Duodenal mucosa (tissue), 2 donors: ENCODE results near the gene PLGLB1.
"Not testable (repeated sequence)": the region's sequence is repeated elsewhere in the genome, so short reads cannot be mapped to it uniquely, and the experiment has no call there.

Experiments used
- H3K27ac ChIP-seq: one replicate; pipeline ENCODE4 v1.7.0; 2013; ENCODE audit warnings: low read depth, low read length
- H3K27me3 ChIP-seq, 2 donors: one replicate each; pipeline ENCODE4 v1.7.0; 2013; ENCODE audit warnings: low read length in 2 of 2, control low read depth in 1 of 2; ENCODE audit not compliant: insufficient read depth in 2 of 2, control insufficient read depth in 1 of 2
- H3K36me3 ChIP-seq, 2 donors: one replicate each; pipeline ENCODE4 v1.7.0; 2013; ENCODE audit warnings: low read length in 2 of 2, control low read depth in 1 of 2; ENCODE audit not compliant: insufficient read depth in 2 of 2, control insufficient read depth in 1 of 2
- H3K4me1 ChIP-seq, 2 donors: one replicate each; pipeline ENCODE4 v1.7.0; 2013; ENCODE audit warnings: low read length in 2 of 2, control low read depth in 1 of 2; ENCODE audit not compliant: insufficient read depth in 2 of 2, control insufficient read depth in 1 of 2
- H3K4me3 ChIP-seq, 2 donors: one replicate each; pipeline ENCODE4 v1.7.0; 2013; ENCODE audit warnings: low read length in 2 of 2, low read depth in 1 of 2
- H3K9ac ChIP-seq, 2 donors: one replicate each; pipeline ENCODE4 v1.7.0; 2013; ENCODE audit warnings: low read length in 2 of 2, low read depth in 1 of 2
- H3K9me3 ChIP-seq, 2 donors: one replicate each; pipeline ENCODE4 v1.7.0; 2013; ENCODE audit warnings: low read length in 2 of 2, control low read depth in 1 of 2; ENCODE audit not compliant: control insufficient read depth in 1 of 2

PLGLB1 gene

DNA sequence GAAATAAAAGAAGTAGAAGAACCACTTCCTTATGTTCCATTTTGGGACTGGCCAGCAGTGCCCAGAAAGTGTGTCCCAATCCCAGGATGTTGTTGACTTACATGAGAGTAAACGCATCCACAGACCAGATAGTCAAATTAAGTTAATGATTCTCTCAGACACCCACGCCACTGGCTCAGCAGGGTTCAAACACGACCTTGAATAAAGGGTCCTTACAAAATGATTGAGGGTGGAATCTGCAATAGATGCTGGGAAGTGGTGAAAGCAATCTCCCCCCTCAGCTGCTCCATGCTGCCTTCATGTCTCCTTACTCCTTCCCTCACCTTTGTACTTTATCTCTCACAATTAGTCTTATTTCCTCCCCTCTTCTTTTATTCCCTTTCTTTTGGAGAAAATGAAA lies at the start of gene PLGLB1:
Gene PLGLB1, minus strand, starts transcription at position 101 of the 400 bp plus-strand sequence. Its CDS starts 61 bp downstream, at position 40.
- not testable (repeated sequence) for H3K27me3 ChIP-seq, H3K27ac ChIP-seq, H3K9ac ChIP-seq, H3K9me3 ChIP-seq, H3K36me3 ChIP-seq, H3K4me3 ChIP-seq, H3K4me1 ChIP-seq

DNA sequence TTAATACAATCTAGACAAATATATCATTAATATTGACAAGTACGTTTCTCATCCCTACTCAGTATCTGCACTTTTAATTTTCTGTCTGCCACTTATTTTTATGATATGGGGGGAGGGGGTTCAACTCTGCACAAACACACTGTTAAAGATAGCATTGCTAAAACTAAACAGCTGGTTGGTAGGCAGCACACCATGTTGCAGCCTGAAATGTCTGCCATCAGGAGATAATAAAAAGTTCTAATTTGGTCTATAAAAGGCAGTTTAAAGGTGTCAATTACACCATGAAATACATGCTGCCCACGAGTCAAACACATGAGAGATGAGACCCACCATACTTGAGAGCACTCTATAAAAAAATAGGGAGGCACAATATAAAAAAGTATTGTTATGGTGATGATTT lies 42.7 kb upstream of the PLGLB1 start:
- not testable (repeated sequence) for H3K4me1 ChIP-seq, H3K27ac ChIP-seq, H3K4me3 ChIP-seq, H3K9ac ChIP-seq, H3K36me3 ChIP-seq, H3K27me3 ChIP-seq, H3K9me3 ChIP-seq

DNA sequence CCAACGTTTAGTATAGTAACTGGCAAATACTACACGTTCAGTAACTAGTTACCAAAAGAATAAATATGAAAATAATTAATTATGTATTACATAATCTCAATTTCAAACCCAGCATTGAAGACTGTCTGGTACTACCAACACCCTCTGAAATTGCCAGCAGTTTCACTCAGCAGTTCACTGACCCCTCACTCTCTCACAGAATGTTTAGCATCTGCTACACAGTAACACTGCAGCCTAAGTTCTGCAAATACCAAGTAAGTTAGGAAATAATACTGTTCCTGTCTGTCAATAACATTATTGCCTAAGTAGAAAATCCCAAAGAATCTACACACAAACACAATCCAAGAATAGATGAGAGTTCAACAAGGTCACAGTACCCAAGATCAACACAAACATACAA lies 41.8 kb upstream of the PLGLB1 start:
- H3K9me3 ChIP-seq, H3K4me3 ChIP-seq, H3K4me1 ChIP-seq, H3K27ac ChIP-seq, H3K9ac ChIP-seq, H3K36me3 ChIP-seq, H3K27me3 ChIP-seq: not testable (repeated sequence)

DNA sequence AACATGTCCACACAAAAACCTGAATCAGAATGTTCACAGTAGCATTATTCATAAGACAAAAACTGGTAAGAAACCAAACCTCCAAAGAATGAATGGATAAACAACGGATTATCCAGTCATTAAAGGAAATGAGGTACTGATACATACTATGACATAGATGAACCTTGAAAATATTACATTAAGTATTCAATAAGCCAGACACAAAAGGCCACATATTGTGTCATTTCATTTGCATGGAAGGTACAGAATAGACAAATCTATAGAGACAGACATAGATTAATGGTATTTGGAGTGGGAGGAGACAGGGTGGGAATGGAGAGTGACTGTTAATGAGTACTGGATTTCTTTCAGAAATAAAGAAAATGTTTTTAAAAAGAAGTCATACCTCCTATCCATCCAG lies 39.9 kb upstream of the PLGLB1 start:
- not testable (repeated sequence) for H3K27me3 ChIP-seq, H3K36me3 ChIP-seq, H3K9me3 ChIP-seq, H3K4me3 ChIP-seq, H3K27ac ChIP-seq, H3K9ac ChIP-seq, H3K4me1 ChIP-seq

DNA sequence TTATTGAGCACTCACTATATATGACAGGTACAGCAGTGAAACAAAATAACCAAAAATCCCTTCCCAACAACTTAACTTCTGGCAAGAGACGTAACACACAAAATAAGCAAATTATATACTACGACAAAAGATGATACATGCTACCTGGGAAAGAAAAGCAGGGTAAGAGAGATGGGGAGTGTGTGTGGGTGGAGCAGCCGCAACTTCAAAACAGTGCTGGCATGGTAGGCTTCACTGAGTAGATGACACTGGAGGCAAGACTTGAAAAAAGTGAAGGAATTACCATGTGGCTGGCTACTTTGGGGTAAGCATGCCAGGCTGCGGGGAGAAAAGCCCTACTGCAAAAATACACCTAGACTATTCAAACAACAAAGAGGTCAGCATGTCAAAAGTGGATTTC lies 36.0 kb upstream of the PLGLB1 start:
- H3K27me3 ChIP-seq, H3K4me1 ChIP-seq, H3K4me3 ChIP-seq, H3K9ac ChIP-seq, H3K36me3 ChIP-seq, H3K9me3 ChIP-seq, H3K27ac ChIP-seq: not testable (repeated sequence)

DNA sequence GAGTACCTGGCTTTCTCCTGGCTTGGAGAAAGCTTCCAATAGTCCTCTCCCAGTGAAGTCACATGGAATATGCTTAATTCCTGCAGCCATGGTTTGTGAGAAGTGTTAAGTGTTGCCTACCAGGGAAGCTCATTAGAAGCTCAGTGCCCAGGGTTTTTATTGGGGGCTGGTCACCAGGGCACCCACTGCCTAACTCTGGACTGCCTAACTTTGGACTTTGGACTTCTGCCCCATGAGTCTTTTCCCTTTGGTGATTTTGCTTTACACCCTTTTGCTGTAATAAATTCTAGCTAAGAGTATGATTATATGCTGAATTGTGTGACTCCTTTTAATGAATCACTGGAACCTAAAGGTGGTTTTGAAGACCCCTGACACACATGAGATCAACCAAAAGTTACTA lies 35.2 kb upstream of the PLGLB1 start:
- not testable (repeated sequence) for H3K4me1 ChIP-seq, H3K4me3 ChIP-seq, H3K9me3 ChIP-seq, H3K27me3 ChIP-seq, H3K36me3 ChIP-seq, H3K27ac ChIP-seq, H3K9ac ChIP-seq

DNA sequence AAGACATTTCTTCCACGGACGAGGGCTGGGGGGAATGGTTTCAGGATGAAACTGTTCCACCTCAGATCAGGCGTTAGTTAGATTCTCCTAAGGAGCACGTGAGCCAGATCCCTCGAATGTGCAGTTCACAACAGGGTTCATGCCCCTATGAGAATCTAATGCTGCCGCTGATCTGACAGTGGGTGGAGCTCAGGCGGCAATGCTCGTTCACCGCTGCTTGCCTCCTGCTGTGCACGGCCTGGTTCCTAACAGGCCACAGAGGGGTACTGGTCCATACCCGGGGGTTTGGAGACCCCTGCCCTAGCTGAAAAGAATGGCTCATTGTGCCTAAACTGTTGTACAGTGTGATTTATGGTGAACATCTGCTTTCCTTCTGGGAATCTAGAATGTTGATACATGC lies 34.8 kb upstream of the PLGLB1 start:
- H3K4me3 ChIP-seq, H3K27ac ChIP-seq, H3K4me1 ChIP-seq: not testable (repeated sequence)

DNA sequence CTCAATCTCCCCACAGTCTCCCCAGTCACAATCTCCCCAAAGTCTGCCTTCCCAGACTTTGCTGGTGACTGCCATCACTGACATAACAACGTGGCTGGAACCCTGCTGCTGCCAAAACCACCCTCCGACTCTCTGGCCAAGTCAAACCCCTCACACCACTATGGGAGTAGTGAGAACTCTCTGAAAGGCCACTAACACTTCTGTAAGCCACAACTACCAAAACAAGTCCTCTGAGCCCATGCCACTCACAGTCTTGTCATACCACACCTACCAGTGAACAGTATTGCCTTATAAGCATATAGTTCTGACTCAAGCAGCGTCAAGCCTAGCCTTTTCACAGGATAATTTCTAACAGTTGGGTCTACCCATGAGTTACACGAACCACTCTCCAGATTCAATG lies 32.7 kb upstream of the PLGLB1 start:
- H3K9me3 ChIP-seq, H3K4me1 ChIP-seq, H3K27ac ChIP-seq, H3K36me3 ChIP-seq, H3K9ac ChIP-seq, H3K4me3 ChIP-seq, H3K27me3 ChIP-seq: not testable (repeated sequence)

More for the DNA sequence above, 34.8 kb upstream of the PLGLB1 start:
- H3K27me3 ChIP-seq, H3K9ac ChIP-seq, H3K9me3 ChIP-seq, H3K36me3 ChIP-seq: not testable (repeated sequence)

DNA sequence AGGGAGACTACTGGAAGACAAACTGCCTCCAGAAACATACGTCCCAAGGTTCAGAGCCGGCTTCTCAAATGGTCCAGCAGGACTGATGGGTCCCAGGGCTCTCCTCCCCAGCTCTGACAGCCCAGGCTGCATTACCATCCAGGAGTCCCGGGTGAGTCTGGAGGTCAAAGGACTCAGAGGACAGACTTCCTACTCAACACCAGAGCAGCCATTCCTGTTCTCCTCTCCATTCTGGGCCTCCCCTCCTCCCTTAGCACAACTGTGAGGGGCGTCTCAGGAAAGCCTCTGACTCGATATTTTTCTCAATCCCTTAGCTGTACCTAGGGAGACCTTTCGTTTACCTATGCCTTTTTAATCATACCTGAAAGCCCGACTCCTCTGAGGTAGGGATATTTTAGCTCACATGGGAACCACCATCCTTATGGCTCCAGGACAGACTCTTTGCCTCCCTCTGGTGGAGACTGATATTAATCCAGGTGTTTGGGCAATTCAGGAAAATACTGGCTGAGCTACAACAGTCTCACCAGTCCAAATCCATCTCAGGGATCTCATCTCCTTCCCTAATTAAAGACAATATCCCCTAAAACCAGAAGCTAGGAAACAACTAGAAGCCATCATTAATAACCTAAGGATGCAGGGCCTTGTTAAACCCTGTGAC lies 19.8 kb upstream of the PLGLB1 start:
- H3K27ac ChIP-seq, H3K9me3 ChIP-seq, H3K27me3 ChIP-seq, H3K4me3 ChIP-seq, H3K9ac ChIP-seq, H3K4me1 ChIP-seq, H3K36me3 ChIP-seq: not testable (repeated sequence)

DNA sequence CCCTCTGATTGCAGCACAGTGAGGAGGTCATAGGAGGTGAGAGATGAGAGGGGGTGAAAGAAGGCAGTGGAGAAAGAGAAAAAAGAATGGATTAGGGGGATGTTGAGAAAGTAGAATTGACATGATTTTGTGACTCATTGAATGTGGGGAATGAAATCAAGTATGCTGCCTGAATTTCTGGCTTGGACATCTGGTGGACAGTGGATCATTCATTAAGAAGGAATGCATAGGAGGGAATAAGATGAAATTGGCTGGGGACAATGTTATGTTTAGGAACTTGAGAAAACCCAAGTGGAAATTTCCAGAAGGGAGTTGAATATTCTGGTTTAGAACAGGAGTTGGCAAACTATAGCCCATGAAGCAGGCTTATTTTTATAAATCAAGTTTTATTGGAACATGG lies 7.0 kb upstream of the PLGLB1 start:
- H3K27me3 ChIP-seq, H3K4me3 ChIP-seq, H3K9ac ChIP-seq: not testable (repeated sequence)

DNA sequence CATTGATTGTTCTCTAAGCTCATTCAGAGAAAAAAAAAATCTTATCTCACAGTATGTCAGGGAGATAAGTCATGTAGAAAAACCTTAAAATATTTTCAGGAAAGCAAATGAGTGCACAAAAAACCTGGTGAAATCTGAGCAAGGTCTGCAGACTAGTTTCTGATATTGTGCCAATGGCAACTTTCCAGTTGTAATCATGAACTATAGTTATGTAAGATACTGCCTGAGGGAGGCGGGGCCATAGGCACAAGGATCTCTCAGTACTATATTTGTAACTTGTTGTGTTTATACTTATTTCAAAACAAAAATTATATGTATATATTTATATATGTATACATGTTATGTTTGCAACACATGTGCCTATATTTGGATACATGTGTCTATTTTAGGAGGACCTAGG lies 5.2 kb upstream of the PLGLB1 start:
- H3K27ac ChIP-seq = not testable (repeated sequence)

More for the DNA sequence above, 7.0 kb upstream of the PLGLB1 start:
- H3K4me1 ChIP-seq, H3K9me3 ChIP-seq, H3K27ac ChIP-seq, H3K36me3 ChIP-seq: not testable (repeated sequence)

More for the DNA sequence above, 5.2 kb upstream of the PLGLB1 start:
- not testable (repeated sequence) for H3K9me3 ChIP-seq, H3K27me3 ChIP-seq, H3K4me1 ChIP-seq, H3K4me3 ChIP-seq, H3K36me3 ChIP-seq, H3K9ac ChIP-seq
